ENCODE data around the gene C11orf91. TPM values are rescaled to one million over a fixed set of nuclear protein-coding genes. Genes with fewer than 3 reads are reported as not detected.

C11orf91 gene
- total and polyA plus RNA-seq, 7 donors = not detected

DNA sequence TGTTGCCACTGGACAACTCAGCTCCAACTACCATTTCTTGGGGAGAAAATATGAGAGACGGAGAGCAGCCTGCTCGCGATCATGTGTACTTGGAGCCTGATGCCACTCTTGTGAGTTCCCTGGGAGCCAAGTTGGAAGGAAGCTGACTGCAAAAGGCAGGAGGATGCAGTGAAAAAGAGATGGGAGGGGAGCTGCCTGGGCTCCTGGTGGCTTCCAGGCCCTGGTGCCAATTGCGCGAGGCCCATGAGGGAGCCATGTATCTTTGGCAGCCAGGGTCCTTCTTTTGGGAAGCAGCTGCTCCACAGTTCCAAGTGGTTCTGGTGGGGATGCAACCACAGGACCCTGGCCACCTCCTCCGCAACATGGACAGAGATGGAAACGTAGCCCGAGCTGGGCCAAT lies 11.1 kb downstream of the C11orf91 start:
- Histone ChIP-seq H3K27ac (peak overlapping the region; percentile 72 to 76 (median 73)), H3K27me3 (no peaks in the 10 kb centered on the region), H3K9me3 (no peaks in the 10 kb centered on the region), H3K4me1 (peaks cover 0 to 25% (median 22%) of the 10 kb centered on the region in 4 donors), H3K36me3 (no peaks in the 10 kb centered on the region), H3K4me3 (no peak overlapping the region)
- intact Hi-C loops (cut with DNase I) = loop anchor here (5.0 kb wide), 1 partner anchor 327 kb away; no protein-coding TSS in a partner anchor
- 87 to 97% methylated on average over 8 of the region's 8 CpGs for WGBS, 2 donors
- no peak for TF ChIP-seq POLR2A (IDR thresholded peaks at IDR 0.05)
- TF ChIP-seq POLR2AphosphoS5 (IDR thresholded peaks at IDR 0.05) = no peak
- no peak for TF ChIP-seq EP300 (IDR thresholded peaks at IDR 0.05)
- TF ChIP-seq, protein P1, sequence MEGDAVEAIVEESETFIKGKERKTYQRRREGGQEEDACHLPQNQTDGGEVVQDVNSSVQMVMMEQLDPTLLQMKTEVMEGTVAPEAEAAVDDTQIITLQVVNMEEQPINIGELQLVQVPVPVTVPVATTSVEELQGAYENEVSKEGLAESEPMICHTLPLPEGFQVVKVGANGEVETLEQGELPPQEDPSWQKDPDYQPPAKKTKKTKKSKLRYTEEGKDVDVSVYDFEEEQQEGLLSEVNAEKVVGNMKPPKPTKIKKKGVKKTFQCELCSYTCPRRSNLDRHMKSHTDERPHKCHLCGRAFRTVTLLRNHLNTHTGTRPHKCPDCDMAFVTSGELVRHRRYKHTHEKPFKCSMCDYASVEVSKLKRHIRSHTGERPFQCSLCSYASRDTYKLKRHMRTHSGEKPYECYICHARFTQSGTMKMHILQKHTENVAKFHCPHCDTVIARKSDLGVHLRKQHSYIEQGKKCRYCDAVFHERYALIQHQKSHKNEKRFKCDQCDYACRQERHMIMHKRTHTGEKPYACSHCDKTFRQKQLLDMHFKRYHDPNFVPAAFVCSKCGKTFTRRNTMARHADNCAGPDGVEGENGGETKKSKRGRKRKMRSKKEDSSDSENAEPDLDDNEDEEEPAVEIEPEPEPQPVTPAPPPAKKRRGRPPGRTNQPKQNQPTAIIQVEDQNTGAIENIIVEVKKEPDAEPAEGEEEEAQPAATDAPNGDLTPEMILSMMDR (IDR thresholded peaks at IDR 0.05) = no peak
- no peak for DNase-seq

DNA sequence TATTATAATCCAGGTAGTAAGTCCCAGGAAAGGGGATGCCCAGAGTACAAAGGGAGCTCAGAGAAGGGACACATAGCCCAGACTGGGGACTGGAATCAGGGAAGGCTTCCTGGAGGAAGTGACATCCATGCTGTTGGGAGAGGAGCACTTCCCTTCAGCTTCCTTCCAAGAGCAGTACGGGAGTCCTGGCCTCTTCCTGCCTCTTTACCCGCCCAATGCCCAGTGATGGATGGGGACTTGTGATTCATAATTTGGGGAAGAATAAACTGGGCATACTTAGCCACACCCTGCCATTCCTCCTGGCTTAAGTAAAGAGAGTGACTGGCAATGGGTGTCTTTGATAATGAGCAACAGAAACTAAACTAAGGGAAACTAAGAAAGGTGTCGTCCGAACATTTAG lies 11.5 kb downstream of the C11orf91 start:
- Histone ChIP-seq H3K9me3 (no peaks in the 10 kb centered on the region), H3K27ac (peak overlapping the region in 1 of 4 donors; percentile 76), H3K4me1 (peaks cover 0 to 25% (median 22%) of the 10 kb centered on the region in 4 donors), H3K36me3 (no peaks in the 10 kb centered on the region), H3K4me3 (no peak overlapping the region), H3K27me3 (no peaks in the 10 kb centered on the region)
- WGBS, 2 donors = 69 to 82% methylated on average over 4 of the region's 4 CpGs
- TF ChIP-seq EP300 (IDR thresholded peaks at IDR 0.05) (no peak), POLR2A (IDR thresholded peaks at IDR 0.05) (no peak)
- no peak for DNase-seq
- intact Hi-C loops (cut with DNase I) = loop anchor here (5.0 kb wide), 1 partner anchor 327 kb away; no protein-coding TSS in a partner anchor

DNA sequence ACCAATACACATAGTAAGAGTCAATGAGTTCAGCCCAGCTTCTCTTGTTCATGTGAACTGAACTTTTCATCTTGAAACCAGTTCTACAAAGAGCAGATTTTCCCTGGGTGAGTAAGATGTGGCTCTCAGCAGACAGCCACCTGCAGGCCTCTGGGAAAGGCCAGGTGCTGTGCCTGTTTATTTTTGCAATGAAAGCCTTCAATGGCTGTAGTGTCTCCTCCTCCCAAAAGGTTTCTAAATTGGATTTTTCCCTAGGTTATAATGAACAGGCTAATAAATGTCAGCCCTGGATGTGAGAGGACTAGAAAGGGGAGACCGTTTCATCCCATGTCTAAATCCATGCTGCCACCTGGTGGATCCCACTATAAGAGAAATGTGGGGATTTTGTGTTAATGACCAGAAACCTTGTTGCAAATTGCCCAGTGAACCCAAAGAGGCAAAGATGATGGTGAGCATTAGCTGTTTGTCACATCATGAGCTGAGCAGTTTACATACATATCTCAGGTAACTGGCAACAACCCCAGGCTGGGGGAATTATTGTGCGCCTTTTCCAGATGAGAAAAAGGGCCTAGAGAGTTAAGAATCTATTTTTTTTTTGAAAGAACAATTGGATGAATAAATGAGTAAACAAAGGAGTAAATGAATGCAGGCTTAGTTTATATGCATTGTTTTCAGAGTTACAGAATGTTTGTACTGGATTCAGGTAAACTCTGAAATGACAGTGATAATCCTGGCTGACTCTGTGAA lies 12.7 kb downstream of the C11orf91 start:
- 53 to 63% methylated on average over 2 of the region's 2 CpGs for WGBS, 2 donors
- Histone ChIP-seq H3K9me3 (no peaks in the 10 kb centered on the region), H3K4me1 (peaks cover 0 to 24% (median 20%) of the 10 kb centered on the region in 4 donors), H3K4me3 (no peak overlapping the region), H3K27ac (no peak overlapping the region), H3K27me3 (peaks cover 0 to 4% (median 0%) of the 10 kb centered on the region in 3 donors), H3K36me3 (no peaks in the 10 kb centered on the region)
- TF ChIP-seq, protein P1 (IDR thresholded peaks at IDR 0.05) = peak in 2 of 4 experiments; percentile 38 to 46
- TF ChIP-seq POLR2AphosphoS5 (IDR thresholded peaks at IDR 0.05) = no peak
- intact Hi-C loops (cut with DNase I) = loop anchor here (5.0 kb wide), 1 partner anchor 326 kb away; no protein-coding TSS in a partner anchor
- no peak for DNase-seq

DNA sequence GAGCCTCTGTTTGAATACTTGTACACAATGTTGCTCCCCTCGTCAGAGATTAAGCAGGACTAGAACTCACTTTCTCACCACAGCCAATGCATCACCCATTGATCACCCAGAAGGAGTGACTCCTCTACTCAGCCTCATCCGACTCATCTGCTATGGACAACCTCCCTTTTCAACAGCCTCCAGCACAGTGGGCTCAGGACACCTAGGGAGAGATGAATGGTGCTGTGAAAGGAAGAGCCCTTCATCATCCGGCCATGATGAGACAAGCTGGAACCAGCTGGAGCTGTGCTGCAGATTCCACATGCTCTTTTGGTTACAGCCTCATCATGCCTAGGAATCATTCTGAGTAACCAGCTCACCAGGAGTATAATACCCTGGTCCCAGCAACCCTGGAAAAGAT lies 15.5 kb downstream of the C11orf91 start:
- H3K4me1 ChIP-seq = no peaks in the 10 kb centered on the region
- H3K4me3 ChIP-seq = no peak overlapping the region
- no peaks in the 10 kb centered on the region for H3K9me3 ChIP-seq
- TF ChIP-seq EP300 (IDR thresholded peaks at IDR 0.05) = no peak
- TF ChIP-seq POLR2A (IDR thresholded peaks at IDR 0.05) = no peak
- TF ChIP-seq, protein P1 (IDR thresholded peaks at IDR 0.05) = no peak
- no peak for TF ChIP-seq POLR2AphosphoS5 (IDR thresholded peaks at IDR 0.05)
- no peaks in the 10 kb centered on the region for H3K36me3 ChIP-seq
- H3K27me3 ChIP-seq = peaks cover 0 to 4% (median 0%) of the 10 kb centered on the region in 3 donors
- no peak overlapping the region for H3K27ac ChIP-seq
- 66 to 69% methylated on average over 3 of the region's 3 CpGs for WGBS, 2 donors
- no peak for DNase-seq
- intact Hi-C loops (cut with DNase I) = loop anchor here (5.0 kb wide), 1 partner anchor 323 kb away; no protein-coding TSS in a partner anchor

DNA sequence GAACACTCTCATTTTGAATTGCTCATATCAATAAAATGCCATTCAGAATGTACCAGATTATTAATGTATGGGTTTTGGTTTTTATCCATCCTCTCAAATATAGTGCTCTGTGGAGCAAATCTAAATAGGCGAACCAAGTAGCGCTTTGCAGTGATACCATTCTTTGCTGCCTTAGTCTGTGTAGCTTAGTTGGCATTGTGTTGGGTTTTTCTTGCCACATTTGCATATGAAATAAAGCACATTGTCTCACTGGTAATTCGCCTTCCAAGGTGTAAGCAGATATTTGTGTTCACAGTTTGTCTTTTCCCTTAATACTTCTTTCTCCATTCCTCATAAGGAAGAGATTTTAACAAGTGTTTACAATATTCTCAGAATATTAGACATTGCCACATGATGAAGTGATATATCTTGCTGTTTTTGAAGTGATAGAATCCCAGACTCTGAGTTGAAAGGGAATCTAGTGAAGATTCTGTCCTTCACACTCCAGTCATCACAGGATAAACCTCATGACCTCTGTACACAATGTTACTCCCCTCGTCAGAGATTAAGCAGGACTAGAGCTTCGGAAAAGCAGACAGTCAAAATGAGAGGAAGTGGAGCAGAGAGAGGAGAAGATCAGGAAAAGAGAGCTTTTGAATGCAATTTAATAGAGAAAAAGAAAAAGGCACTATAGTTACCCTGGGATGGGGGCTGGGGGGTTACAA lies 16.5 kb downstream of the C11orf91 start:
- DNase-seq = no peak
- 76 to 83% methylated on average over 5 of the region's 5 CpGs for WGBS, 2 donors
- TF ChIP-seq POLR2A (IDR thresholded peaks at IDR 0.05) (no peak), POLR2AphosphoS5 (IDR thresholded peaks at IDR 0.05) (no peak), EP300 (IDR thresholded peaks at IDR 0.05) (no peak)
- TF ChIP-seq, protein P1 (IDR thresholded peaks at IDR 0.05) = no peak
- H3K4me1 ChIP-seq = no peaks in the 10 kb centered on the region
- intact Hi-C loops (cut with DNase I) = no loop called here
- H3K36me3 ChIP-seq = no peaks in the 10 kb centered on the region
- H3K27ac ChIP-seq = no peak overlapping the region
- no peak overlapping the region for H3K4me3 ChIP-seq
- peaks cover 0 to 4% (median 0%) of the 10 kb centered on the region in 3 donors for H3K27me3 ChIP-seq
- H3K9me3 ChIP-seq = no peaks in the 10 kb centered on the region
